ENCODE data around the gene CTF1.

DNA sequence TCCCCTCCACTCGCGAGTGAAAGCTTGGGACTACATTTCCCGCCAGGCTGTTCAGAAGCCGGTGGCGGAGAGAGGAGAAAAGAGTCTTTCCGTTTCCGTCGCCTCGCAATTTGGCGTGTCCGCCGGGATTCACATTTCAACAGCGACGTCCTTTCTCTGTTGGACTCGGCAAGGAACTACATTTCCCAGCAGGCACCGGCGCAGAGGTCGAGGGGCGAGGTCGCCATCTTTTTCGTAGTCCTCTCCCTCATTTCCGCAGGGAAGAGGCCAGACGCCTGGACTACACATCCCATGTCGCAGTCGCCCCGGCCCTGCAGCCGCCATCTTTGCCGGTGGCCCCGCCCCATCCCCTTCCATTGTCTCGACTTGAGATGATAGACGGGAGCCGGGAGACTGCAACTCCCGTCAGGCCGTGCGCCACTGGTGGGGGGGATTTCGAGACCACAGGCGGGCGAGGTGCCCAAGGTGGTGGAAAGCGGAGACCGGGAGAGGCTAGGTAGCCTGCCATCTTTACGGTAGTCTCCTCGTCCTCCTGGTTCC, 26.1 kb downstream of the CTF1 start:
- TF ChIP-seq, protein P1, sequence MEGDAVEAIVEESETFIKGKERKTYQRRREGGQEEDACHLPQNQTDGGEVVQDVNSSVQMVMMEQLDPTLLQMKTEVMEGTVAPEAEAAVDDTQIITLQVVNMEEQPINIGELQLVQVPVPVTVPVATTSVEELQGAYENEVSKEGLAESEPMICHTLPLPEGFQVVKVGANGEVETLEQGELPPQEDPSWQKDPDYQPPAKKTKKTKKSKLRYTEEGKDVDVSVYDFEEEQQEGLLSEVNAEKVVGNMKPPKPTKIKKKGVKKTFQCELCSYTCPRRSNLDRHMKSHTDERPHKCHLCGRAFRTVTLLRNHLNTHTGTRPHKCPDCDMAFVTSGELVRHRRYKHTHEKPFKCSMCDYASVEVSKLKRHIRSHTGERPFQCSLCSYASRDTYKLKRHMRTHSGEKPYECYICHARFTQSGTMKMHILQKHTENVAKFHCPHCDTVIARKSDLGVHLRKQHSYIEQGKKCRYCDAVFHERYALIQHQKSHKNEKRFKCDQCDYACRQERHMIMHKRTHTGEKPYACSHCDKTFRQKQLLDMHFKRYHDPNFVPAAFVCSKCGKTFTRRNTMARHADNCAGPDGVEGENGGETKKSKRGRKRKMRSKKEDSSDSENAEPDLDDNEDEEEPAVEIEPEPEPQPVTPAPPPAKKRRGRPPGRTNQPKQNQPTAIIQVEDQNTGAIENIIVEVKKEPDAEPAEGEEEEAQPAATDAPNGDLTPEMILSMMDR (IDR thresholded peaks at IDR 0.05): no peak
- no peak for TF ChIP-seq ZFX (IDR thresholded peaks at IDR 0.05; ENCODE audit: borderline replicate concordance)
